ENCODE data around the gene ALPK3. TPM values are rescaled to one million over a fixed set of nuclear protein-coding genes. Genes with fewer than 3 reads are reported as not detected.

ALPK3 gene
- polyA plus RNA-seq, 1 donor = 9.4 TPM

GRCh38 chr15:84905016-84905916, 88.1 kb downstream of the ALPK3 start:
- H3K9me3 ChIP-seq (ENCODE audit: control insufficient read depth, low read depth, low read length) = peaks cover 4% of the 10 kb centered on the region
- no CpG with 5 or more reads among the region's 15 CpGs for whole genome bisulfite sequencing (ENCODE audit: insufficient coverage, low lambda C conversion rate)
- peaks cover 9% of the 10 kb centered on the region for H3K4me1 ChIP-seq (ENCODE audit: control insufficient read depth, insufficient read depth, low read length)
- H3K4me3 ChIP-seq (ENCODE audit: low read length) = no peak overlapping the region
- H3K27me3 ChIP-seq (ENCODE audit: control insufficient read depth, insufficient read depth, low read length) = no peaks in the 10 kb centered on the region
- H3K27ac ChIP-seq (ENCODE audit: low read length) = no peak overlapping the region
- no peak for DNase-seq
- peaks cover 20% of the 10 kb centered on the region for H3K36me3 ChIP-seq (ENCODE audit: control insufficient read depth, insufficient read depth, low read length)

DNA sequence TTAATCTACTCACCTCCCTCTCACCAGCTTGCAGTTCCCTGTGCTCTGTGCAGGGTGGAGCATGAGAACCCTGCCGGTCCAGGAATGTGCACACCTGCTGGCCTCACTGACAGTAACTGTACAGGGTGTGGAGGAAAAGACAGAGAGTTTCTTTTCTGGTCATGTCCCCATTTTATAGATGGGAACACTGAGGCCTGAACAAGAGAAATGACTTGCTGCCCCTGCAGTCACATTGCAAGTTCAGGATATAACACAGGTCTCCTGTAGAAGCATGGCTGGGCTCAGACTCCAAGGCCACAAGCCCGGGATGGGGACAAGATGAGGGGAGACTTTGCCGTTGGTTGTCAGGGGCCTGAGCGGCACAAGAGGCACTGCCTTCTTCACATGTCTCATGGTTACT, 90.6 kb downstream of the ALPK3 start:
- Histone ChIP-seq H3K27ac (ENCODE audit: low read length) (peak overlapping the region; percentile 7), H3K4me1 (ENCODE audit: control insufficient read depth, insufficient read depth, low read length) (peaks cover 31% of the 10 kb centered on the region), H3K27me3 (ENCODE audit: control insufficient read depth, insufficient read depth, low read length) (no peaks in the 10 kb centered on the region), H3K36me3 (ENCODE audit: control insufficient read depth, insufficient read depth, low read length) (peaks cover 20% of the 10 kb centered on the region), H3K9me3 (ENCODE audit: control insufficient read depth, low read depth, low read length) (no peaks in the 10 kb centered on the region), H3K4me3 (ENCODE audit: low read length) (no peak overlapping the region)
- DNase-seq = peak in 1 of 2 donors; percentile 62
- no CpG with 5 or more reads among the region's 4 CpGs for WGBS (ENCODE audit: insufficient coverage, low lambda C conversion rate)

DNA sequence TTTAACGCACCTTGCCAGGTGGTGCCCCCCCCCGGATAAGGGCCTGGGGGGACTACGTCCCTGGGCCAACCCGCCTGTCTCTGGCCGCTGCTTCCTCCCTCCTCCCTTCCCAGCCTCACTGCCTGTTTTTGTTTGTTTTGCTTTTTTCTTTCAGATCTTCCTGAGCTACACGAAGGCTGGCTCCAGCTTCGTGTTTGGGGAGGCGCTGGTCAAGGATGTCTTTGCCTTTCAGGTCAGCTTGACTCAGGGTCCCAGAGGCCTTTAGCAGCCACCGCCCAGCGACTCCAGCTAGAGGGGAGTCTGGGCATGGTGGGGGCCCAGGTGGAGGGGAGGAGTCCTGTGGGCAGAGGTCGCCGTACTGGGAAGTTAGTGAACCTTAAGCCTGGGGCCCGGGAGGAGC, 91.4 kb downstream of the ALPK3 start:
- WGBS (ENCODE audit: insufficient coverage, low lambda C conversion rate) = 40% methylated on average over 2 of the region's 13 CpGs
- DNase-seq = peak in 1 of 2 donors; percentile 73
- Histone ChIP-seq H3K9me3 (ENCODE audit: control insufficient read depth, low read depth, low read length) (no peaks in the 10 kb centered on the region), H3K27me3 (ENCODE audit: control insufficient read depth, insufficient read depth, low read length) (no peaks in the 10 kb centered on the region), H3K4me1 (ENCODE audit: control insufficient read depth, insufficient read depth, low read length) (peaks cover 36% of the 10 kb centered on the region), H3K27ac (ENCODE audit: low read length) (peak overlapping the region; percentile 73), H3K4me3 (ENCODE audit: low read length) (no peak overlapping the region), H3K36me3 (ENCODE audit: control insufficient read depth, insufficient read depth, low read length) (peaks cover 16% of the 10 kb centered on the region)

DNA sequence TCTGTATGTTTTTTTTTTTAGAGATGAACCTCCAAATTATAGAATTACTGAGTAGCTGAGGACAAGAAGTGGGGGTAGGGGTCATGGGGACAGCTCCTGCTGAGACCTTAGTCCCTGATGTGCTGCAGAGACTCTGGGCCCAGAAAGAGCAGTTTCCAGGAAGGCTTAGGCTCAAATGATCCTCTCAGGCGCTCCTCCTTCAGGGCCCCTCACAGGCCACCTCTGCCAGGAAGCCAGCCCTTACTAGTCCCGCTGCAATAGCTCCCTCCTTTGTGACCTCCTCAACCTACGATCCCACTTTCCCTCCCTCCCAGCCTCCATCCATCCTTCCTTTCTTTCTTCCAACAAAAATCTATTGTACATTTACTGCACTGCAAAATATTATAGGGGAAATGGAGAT, 91.9 kb downstream of the ALPK3 start:
- no peak for DNase-seq
- peaks cover 13% of the 10 kb centered on the region for H3K36me3 ChIP-seq (ENCODE audit: control insufficient read depth, insufficient read depth, low read length)

GRCh38 chr15:84909782-84910181, 92.6 kb downstream of the ALPK3 start:
- peaks cover 42% of the 10 kb centered on the region for H3K4me1 ChIP-seq (ENCODE audit: control insufficient read depth, insufficient read depth, low read length)
- peaks cover 10% of the 10 kb centered on the region for H3K36me3 ChIP-seq (ENCODE audit: control insufficient read depth, insufficient read depth, low read length)
- no peak overlapping the region for H3K4me3 ChIP-seq (ENCODE audit: low read length)
- no peaks in the 10 kb centered on the region for H3K9me3 ChIP-seq (ENCODE audit: control insufficient read depth, low read depth, low read length)
- DNase-seq = no peak
- WGBS (ENCODE audit: insufficient coverage, low lambda C conversion rate) = no CpG with 5 or more reads among the region's 4 CpGs
- no peaks in the 10 kb centered on the region for H3K27me3 ChIP-seq (ENCODE audit: control insufficient read depth, insufficient read depth, low read length)
- no peak overlapping the region for H3K27ac ChIP-seq (ENCODE audit: low read length)

More for the DNA sequence above, 91.9 kb downstream of the ALPK3 start:
- no peaks in the 10 kb centered on the region for H3K27me3 ChIP-seq (ENCODE audit: control insufficient read depth, insufficient read depth, low read length)
- 71% methylated on average over 2 of the region's 3 CpGs for WGBS (ENCODE audit: insufficient coverage, low lambda C conversion rate)
- no peaks in the 10 kb centered on the region for H3K9me3 ChIP-seq (ENCODE audit: control insufficient read depth, low read depth, low read length)
- H3K4me3 ChIP-seq (ENCODE audit: low read length) = no peak overlapping the region
- peak overlapping the region; percentile 73 for H3K27ac ChIP-seq (ENCODE audit: low read length)
- H3K4me1 ChIP-seq (ENCODE audit: control insufficient read depth, insufficient read depth, low read length) = peaks cover 36% of the 10 kb centered on the region

- Histone ChIP-seq H3K9me3 (ENCODE audit: control insufficient read depth, low read depth, low read length) (no peaks in the 10 kb centered on the region), H3K27ac (ENCODE audit: low read length) (peak overlapping the region; percentile 92), H3K4me1 (ENCODE audit: control insufficient read depth, insufficient read depth, low read length) (peaks cover 49% of the 10 kb centered on the region), H3K27me3 (ENCODE audit: control insufficient read depth, insufficient read depth, low read length) (no peaks in the 10 kb centered on the region), H3K36me3 (ENCODE audit: control insufficient read depth, insufficient read depth, low read length) (peaks cover 4% of the 10 kb centered on the region), H3K4me3 (ENCODE audit: low read length) (no peak overlapping the region)
- no peak for DNase-seq
- WGBS (ENCODE audit: insufficient coverage, low lambda C conversion rate) = no CpG with 5 or more reads among the region's 17 CpGs
Measured at GRCh38 chr15:84910928-84911623, 93.9 kb downstream of the ALPK3 start.

DNA sequence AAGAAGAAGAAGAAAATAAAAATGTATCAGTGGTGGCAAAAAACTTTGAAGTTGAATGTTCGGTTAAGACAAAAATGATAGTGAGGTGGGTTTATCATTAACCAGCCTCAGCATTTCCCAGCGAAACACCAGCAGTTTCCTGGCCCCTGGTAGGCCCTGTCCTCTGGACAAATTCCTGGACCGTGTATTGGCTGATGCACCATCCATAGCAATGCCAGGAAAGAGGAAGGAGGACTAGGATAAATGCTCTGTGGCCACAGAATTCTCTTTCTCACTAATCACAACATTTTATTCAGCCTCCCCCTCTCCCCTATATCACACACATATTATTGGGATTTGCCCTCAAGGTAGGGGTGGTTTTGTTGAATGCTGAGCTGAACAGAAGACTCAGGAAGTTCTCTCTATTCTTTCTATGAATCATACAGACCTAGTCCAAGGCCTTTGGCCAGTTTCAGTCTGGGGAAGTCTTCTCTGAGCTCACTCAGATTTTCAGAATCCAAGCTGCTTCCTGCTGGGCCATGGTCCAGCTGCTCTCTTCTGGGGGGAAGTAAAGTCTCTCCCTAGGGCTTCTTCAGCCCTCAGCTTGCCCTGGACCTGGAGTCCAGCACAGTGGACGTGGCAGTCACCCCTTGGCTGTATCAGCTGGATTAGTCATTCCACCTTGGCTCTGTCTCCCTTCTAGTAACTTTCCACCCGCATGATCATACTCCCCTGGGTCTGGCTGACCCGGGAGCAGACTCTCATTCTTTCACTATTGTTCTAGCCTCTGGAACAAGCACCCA, 94.9 kb downstream of the ALPK3 start:
- 40% methylated on average over 1 of the region's 6 CpGs for WGBS (ENCODE audit: insufficient coverage, low lambda C conversion rate)
- peaks cover 49% of the 10 kb centered on the region for H3K4me1 ChIP-seq (ENCODE audit: control insufficient read depth, insufficient read depth, low read length)

GRCh38 chr15:84913360-84913723, 96.2 kb downstream of the ALPK3 start:
- no CpG with 5 or more reads among the region's 2 CpGs for WGBS (ENCODE audit: insufficient coverage, low lambda C conversion rate)
- no peaks in the 10 kb centered on the region for H3K9me3 ChIP-seq (ENCODE audit: control insufficient read depth, low read depth, low read length)
- H3K36me3 ChIP-seq (ENCODE audit: control insufficient read depth, insufficient read depth, low read length) = peaks cover 7% of the 10 kb centered on the region
- no peak for DNase-seq
- peaks cover 43% of the 10 kb centered on the region for H3K4me1 ChIP-seq (ENCODE audit: control insufficient read depth, insufficient read depth, low read length)
- H3K27me3 ChIP-seq (ENCODE audit: control insufficient read depth, insufficient read depth, low read length) = no peaks in the 10 kb centered on the region
- peak overlapping the region; percentile 92 for H3K27ac ChIP-seq (ENCODE audit: low read length)
- no peak overlapping the region for H3K4me3 ChIP-seq (ENCODE audit: low read length)

More for the DNA sequence above, 94.9 kb downstream of the ALPK3 start:
- Histone ChIP-seq H3K27ac (ENCODE audit: low read length) (peak overlapping the region; percentile 92), H3K27me3 (ENCODE audit: control insufficient read depth, insufficient read depth, low read length) (no peaks in the 10 kb centered on the region), H3K4me3 (ENCODE audit: low read length) (no peak overlapping the region), H3K9me3 (ENCODE audit: control insufficient read depth, low read depth, low read length) (no peaks in the 10 kb centered on the region), H3K36me3 (ENCODE audit: control insufficient read depth, insufficient read depth, low read length) (peaks cover 4% of the 10 kb centered on the region)
- peak; percentile 77 to 84 for DNase-seq

GRCh38 chr15:84914351-84914750, 97.2 kb downstream of the ALPK3 start:
- Histone ChIP-seq H3K4me3 (ENCODE audit: low read length) (no peak overlapping the region), H3K36me3 (ENCODE audit: control insufficient read depth, insufficient read depth, low read length) (peaks cover 10% of the 10 kb centered on the region), H3K9me3 (ENCODE audit: control insufficient read depth, low read depth, low read length) (no peaks in the 10 kb centered on the region), H3K4me1 (ENCODE audit: control insufficient read depth, insufficient read depth, low read length) (peaks cover 40% of the 10 kb centered on the region), H3K27me3 (ENCODE audit: control insufficient read depth, insufficient read depth, low read length) (no peaks in the 10 kb centered on the region), H3K27ac (ENCODE audit: low read length) (peak overlapping the region; percentile 61)
- no peak for DNase-seq
- no CpG with 5 or more reads among the region's 5 CpGs for WGBS (ENCODE audit: insufficient coverage, low lambda C conversion rate)
